Stimulated activated CD4-positive, alpha-beta T cell treated with anti-CD3 and anti-CD28 coated beads, Interleukin-4, amount 100 ng/mL, for 24 hours (primary cell): ENCODE results near the gene SAMD14.

Experiments used
- DNase-seq: peaks from one replicate; pipeline ENCODE4 v3.0.0-alpha.2; 2020

The SAMD14 gene

GRCh38 chr17:50130559-50131305 lies 772 bp upstream of the SAMD14 start:
- no peak for DNase-seq

GRCh38 chr17:50129353-50129727 lies 620 bp downstream of the SAMD14 start:
- no peak for DNase-seq

- DNase-seq: no peak
These were observed 1.3 kb downstream of the SAMD14 start for GRCh38 chr17:50128441-50129352.

- DNase-seq: no peak
These were observed 2.1 kb downstream of the SAMD14 start for GRCh38 chr17:50127697-50128361.

GRCh38 chr17:50125420-50125997 lies 4.5 kb downstream of the SAMD14 start:
- no peak for DNase-seq

GRCh38 chr17:50123649-50124349 lies 6.2 kb downstream of the SAMD14 start:
- no peak for DNase-seq

GRCh38 chr17:50122945-50123344 lies 7.0 kb downstream of the SAMD14 start:
- DNase-seq: no peak

- no peak for DNase-seq
These were observed 9.3 kb downstream of the SAMD14 start for GRCh38 chr17:50120475-50121253.

GRCh38 chr17:50118828-50119218 lies 11.1 kb downstream of the SAMD14 start:
- DNase-seq: no peak

- DNase-seq: no peak
These were observed 11.7 kb downstream of the SAMD14 start for GRCh38 chr17:50118076-50118827.

GRCh38 chr17:50117202-50118051 lies 12.5 kb downstream of the SAMD14 start:
- peak; percentile 60 for DNase-seq

GRCh38 chr17:50115756-50116155 lies 14.2 kb downstream of the SAMD14 start:
- no peak for DNase-seq

GRCh38 chr17:50114849-50115357 lies 15.1 kb downstream of the SAMD14 start:
- DNase-seq: peak; percentile 27

- DNase-seq: no peak
These were observed 15.6 kb downstream of the SAMD14 start for GRCh38 chr17:50114401-50114800.

GRCh38 chr17:50113624-50114320 lies 16.2 kb downstream of the SAMD14 start:
- DNase-seq: no peak

GRCh38 chr17:50112694-50113093 lies 17.3 kb downstream of the SAMD14 start:
- no peak for DNase-seq

GRCh38 chr17:50111673-50112655 lies 18.0 kb downstream of the SAMD14 start:
- DNase-seq: no peak
